ENCODE data around the gene RAD23B.

DNA sequence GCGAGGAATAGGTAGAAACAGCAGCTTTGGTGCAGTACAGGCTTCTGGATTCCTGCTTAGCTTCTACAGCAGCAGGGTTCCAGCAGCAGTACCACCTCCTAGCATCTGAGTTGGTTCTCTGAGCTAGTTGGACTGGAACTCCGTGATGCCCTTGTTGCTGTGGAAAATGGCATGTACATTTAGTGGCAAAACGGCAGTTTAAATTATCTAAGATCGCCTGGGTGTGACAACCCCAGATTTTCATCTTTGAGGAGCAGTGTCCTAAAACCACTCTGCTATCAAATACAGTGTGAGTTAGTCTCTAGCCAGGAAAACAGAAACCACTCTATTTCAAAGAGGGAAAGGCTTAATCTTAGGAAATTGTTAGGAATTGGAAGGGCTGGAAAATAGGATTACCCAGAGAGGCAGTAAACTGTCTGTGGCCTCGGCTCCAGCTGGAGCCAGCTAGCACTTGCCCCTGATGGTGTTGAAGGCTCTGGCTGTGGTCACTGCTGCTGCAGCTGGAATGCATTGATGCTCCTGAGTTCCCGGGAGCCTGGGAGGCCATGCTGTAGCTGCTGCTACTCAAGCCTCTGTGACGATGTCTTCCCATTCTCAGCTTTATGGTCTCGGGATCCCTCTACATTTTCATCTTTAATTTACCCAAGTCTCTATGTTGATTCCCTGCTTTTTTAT lies 29.4 kb downstream of the RAD23B start:
- no peak for TF ChIP-seq POLR2AphosphoS5 (IDR thresholded peaks at IDR 0.05)
- TF ChIP-seq POLR2A (IDR thresholded peaks at IDR 0.05; ENCODE audit: low read depth) = no peak
- no peak for TF ChIP-seq EP300 (IDR thresholded peaks at IDR 0.05)
- TF ChIP-seq CTCF (IDR thresholded peaks at IDR 0.05) = no peak
